Measurements from ENCODE around the gene KRAS.

The KRAS gene

GRCh38 chr12:25182765-25183164 is 68.0 kb downstream of the KRAS start:
- no peak for TF ChIP-seq CTCF (IDR thresholded peaks at IDR 0.05; ENCODE audit: low read depth, low read length, missing control alignments)
- DNase-seq (ENCODE audit: low read depth) = no peak
- no peak overlapping the region for H3K4me3 ChIP-seq (ENCODE audit: low read depth, low read length)

- DNase-seq (ENCODE audit: low read depth) = no peak
- H3K4me3 ChIP-seq (ENCODE audit: low read depth, low read length) = no peak overlapping the region
- no peak for TF ChIP-seq CTCF (IDR thresholded peaks at IDR 0.05; ENCODE audit: low read depth, low read length, missing control alignments)
Measured at GRCh38 chr12:25162866-25163265, 87.9 kb downstream of the KRAS start.

GRCh38 chr12:25156061-25156460 is 94.7 kb downstream of the KRAS start:
- no peak overlapping the region for H3K4me3 ChIP-seq (ENCODE audit: low read depth, low read length)
- DNase-seq (ENCODE audit: low read depth) = no peak
- no peak for TF ChIP-seq CTCF (IDR thresholded peaks at IDR 0.05; ENCODE audit: low read depth, low read length, missing control alignments)

- peak; percentile 55 for DNase-seq (ENCODE audit: low read depth)
- peak; percentile 64 for TF ChIP-seq CTCF (IDR thresholded peaks at IDR 0.05; ENCODE audit: low read depth, low read length, missing control alignments)
- no peak overlapping the region; the same call in 1 of the 2 replicates for H3K4me3 ChIP-seq (ENCODE audit: low read depth, low read length)
Measured at GRCh38 chr12:25155022-25155576, 95.6 kb downstream of the KRAS start.
